ENCODE measurements around the gene PDE1A. TPM values are rescaled to one million over a fixed set of nuclear protein-coding genes. Genes with fewer than 3 reads are reported as not detected.

PDE1A gene
- total and polyA plus RNA-seq, 10 of the 15 experiments (the other 5 are each of a cell fraction or from before 2014, with no cell fraction given), result 1.1 TPM; not detected in 9

GRCh38 chr2:182245963-182246362 lies 180.9 kb downstream of the PDE1A start (continued):
- TF ChIP-seq IRF5 (IDR thresholded peaks at IDR 0.05; ENCODE audit: borderline replicate concordance), result no peak
- TF ChIP-seq ZBTB4 (CRISPR knock-in tag; IDR thresholded peaks at IDR 0.05), result no peak
- TF ChIP-seq CREB1 (IDR thresholded peaks at IDR 0.05; ENCODE audit: low read depth), result no peak
- TF ChIP-seq ATF2 (IDR thresholded peaks at IDR 0.05; ENCODE audit: low read length), result 0 out of 2 replicates have a peak, but pooled peaks have one; percentile 19
- TF ChIP-seq IRF4 (IDR thresholded peaks at IDR 0.05; ENCODE audit: low read depth, low read length), result peak; percentile 38; the same call in 1 of the 2 replicates
- TF ChIP-seq RUNX3 (IDR thresholded peaks at IDR 0.05; ENCODE audit: low read length), result peak; percentile 79
- TF ChIP-seq ZBTB33 (IDR thresholded peaks at IDR 0.05), result no peak
- TF ChIP-seq SPI1 (IDR thresholded peaks at IDR 0.05; ENCODE audit: borderline replicate concordance, insufficient read depth, low read depth, low read length), result peak; percentile 85; the same call in 1 of the 2 replicates

Measured in GM12878 (cell line).